Spleen (tissue), 7 donors: ENCODE results near the gene SLC22A12.

Experiments
- POLR2A ChIP-seq, 3 donors: fragments of 450-650 bp; IDR thresholded peaks; one replicate each; pipeline ENCODE4 v1.5.1; 2017; ENCODE audit warnings: antibody characterized with exemption in 3 of 3, mild to moderate bottlenecking in 1 of 3
- TF ChIP-seq, protein P1 (sequence below), 11 experiments: fragments of 200-600 bp in 7 of 11; fragments of 450-650 bp in 4 of 11; sonication (generic) in 4 of 11; IDR thresholded peaks in 8 of 11; conservative IDR thresholded peaks in 3 of 11; 1 replicate in 7 of 11; 2 replicates in 4 of 11; pipeline versions ENCODE4 v1.4.0 to v1.8.0; 2016 to 2021; ENCODE audit warnings: antibody characterized with exemption in 11 of 11, inconsistent platforms in 4 of 11, mild to moderate bottlenecking in 1 of 11
- donor health status: DM: no; HTN: no; CAD: no; lungs with moderate emphysema.
- donor health status: DM: no; HTN: no; CAD: no.
- donor health status: DM: no; HTN: no; CAD: no.

DNA sequence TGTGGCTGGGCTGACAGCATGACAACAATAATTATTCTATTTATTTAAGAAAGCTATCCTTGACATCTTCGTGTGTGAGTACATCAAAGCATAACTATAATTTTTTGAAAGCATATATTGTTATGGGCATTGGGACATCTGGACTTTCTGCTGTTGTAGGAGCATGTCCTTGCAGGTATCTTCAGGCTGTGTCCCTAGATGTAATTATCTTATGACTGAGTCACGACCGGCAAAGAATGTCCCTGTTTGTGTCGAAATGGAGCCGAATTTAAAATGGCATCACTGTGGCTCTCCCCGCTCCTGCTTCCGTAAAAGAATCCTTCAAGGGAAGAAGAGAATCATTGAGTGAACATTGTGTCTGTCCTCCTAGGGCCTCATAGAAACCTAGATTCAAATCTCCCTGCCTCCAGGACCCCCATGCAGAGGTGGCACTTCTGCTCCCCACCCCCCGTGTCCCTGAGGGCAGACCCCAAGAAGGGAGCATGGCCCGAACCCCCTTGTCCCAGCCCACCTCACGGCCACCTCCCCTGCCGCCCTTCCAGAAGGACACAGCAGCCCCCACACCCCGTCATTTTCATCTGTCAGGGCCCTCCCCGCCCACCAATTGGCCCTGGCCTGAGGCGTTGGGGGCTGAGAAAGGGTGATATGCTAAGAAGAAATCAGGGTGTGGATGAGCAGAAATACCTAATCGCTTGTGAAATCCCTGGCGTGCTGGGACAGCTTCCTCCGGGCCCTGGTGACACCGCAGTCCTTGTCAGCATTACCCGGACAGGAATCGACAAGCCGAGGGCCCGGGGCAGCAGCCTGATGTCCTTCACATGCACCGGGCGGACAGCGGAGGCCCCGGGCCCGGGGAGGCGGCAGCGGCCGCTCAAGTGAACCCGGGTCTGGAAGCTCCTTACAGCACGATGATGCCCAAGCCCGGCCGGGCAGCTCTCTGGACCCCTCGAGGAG, 48.6 kb upstream of the SLC22A12 start:
- TF ChIP-seq, protein P1, sequence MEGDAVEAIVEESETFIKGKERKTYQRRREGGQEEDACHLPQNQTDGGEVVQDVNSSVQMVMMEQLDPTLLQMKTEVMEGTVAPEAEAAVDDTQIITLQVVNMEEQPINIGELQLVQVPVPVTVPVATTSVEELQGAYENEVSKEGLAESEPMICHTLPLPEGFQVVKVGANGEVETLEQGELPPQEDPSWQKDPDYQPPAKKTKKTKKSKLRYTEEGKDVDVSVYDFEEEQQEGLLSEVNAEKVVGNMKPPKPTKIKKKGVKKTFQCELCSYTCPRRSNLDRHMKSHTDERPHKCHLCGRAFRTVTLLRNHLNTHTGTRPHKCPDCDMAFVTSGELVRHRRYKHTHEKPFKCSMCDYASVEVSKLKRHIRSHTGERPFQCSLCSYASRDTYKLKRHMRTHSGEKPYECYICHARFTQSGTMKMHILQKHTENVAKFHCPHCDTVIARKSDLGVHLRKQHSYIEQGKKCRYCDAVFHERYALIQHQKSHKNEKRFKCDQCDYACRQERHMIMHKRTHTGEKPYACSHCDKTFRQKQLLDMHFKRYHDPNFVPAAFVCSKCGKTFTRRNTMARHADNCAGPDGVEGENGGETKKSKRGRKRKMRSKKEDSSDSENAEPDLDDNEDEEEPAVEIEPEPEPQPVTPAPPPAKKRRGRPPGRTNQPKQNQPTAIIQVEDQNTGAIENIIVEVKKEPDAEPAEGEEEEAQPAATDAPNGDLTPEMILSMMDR (IDR thresholded peaks at IDR 0.05 in 8 of 11, conservative IDR thresholded peaks at IDR 0.05 in 3 of 11) = no peak
- no peak for TF ChIP-seq POLR2A (IDR thresholded peaks at IDR 0.05)
